ENCODE data around the gene GBX2. TPM values are rescaled to one million over a fixed set of nuclear protein-coding genes. Genes with fewer than 3 reads are reported as not detected.

GBX2 gene
- total and polyA plus RNA-seq, 2 donors (not counting 1 experiment from before 2014, with no cell fraction given): not detected

GRCh38 chr2:236215196-236215595 is 47.0 kb upstream of the GBX2 start:
- no peaks in the 10 kb centered on the region for H3K9me3 Mint-ChIP-seq (ENCODE audit: insufficient read depth)
- H3K4me3 Mint-ChIP-seq: no peak overlapping the region
- Histone ChIP-seq H3K4me1 (ENCODE audit: control insufficient read depth in 2 of 2, insufficient read depth in 2 of 2, low read length in 2 of 2) (no peaks in the 10 kb centered on the region), H4K20me1 (ENCODE audit: control insufficient read depth, insufficient read depth, low read length, poor library complexity, severe bottlenecking) (no peaks in the 10 kb centered on the region), H3K79me2 (ENCODE audit: control insufficient read depth, insufficient read depth, low read length) (no peaks in the 10 kb centered on the region), H3K4me3 (ENCODE audit: control extremely low read depth in 1 of 5, extremely low read depth in 1 of 5, insufficient read depth in 1 of 5, low read depth in 2 of 5, low read length in 4 of 5) (no peak overlapping the region), H3K36me3 (replicated peaks in 1 of 2; ENCODE audit: control extremely low read depth in 1 of 2, control insufficient read depth in 1 of 2, extremely low read depth in 1 of 2, insufficient read depth in 2 of 2, low read length in 1 of 2) (no peaks in the 10 kb centered on the region), H3K27me3 (replicated peaks in 1 of 4; ENCODE audit: control extremely low read depth in 1 of 4, control insufficient read depth in 3 of 4, insufficient read depth in 4 of 4, low read length in 3 of 4) (no peaks in the 10 kb centered on the region), H3K9me3 (ENCODE audit: control extremely low read depth in 1 of 3, control insufficient read depth in 2 of 3, insufficient read depth in 1 of 3, low read length in 2 of 3) (peaks cover 0 to 21% (median 0%) of the 10 kb centered on the region in 3 donors), H3K4me2 (replicated peaks; ENCODE audit: low read depth, low read length, poor library complexity, severe bottlenecking) (no peak overlapping the region), H3K27ac (ENCODE audit: low read length in 2 of 2) (no peak overlapping the region), H2AFZ (ENCODE audit: insufficient read depth, low read depth, low read length, poor library complexity, severe bottlenecking) (no peak overlapping the region), H3K9ac (ENCODE audit: low read length) (no peak overlapping the region)
- POLR2A ChIA-PET: no interaction called here
- intact Hi-C loops (cut with micrococcal nuclease): no loop called here
- H3K27me3 Mint-ChIP-seq: peaks cover 25% of the 10 kb centered on the region
- no peak overlapping the region for H3K27ac Mint-ChIP-seq
- no peak for DNase-seq
- 74% methylated on average over 6 of the region's 6 CpGs for WGBS (ENCODE audit: insufficient coverage)
- no peak for ATAC-seq (ENCODE audit: low read depth)
- no peak for TF ChIP-seq CTCF (IDR thresholded peaks at IDR 0.05)
- TF ChIP-seq EZH2 (IDR thresholded peaks at IDR 0.05; ENCODE audit: borderline replicate concordance, insufficient read depth, low read depth, low read length, poor library complexity, severe bottlenecking): no peak
- CTCF ChIA-PET: no interaction called here
- no peaks in the 10 kb centered on the region for H3K4me1 Mint-ChIP-seq

GRCh38 chr2:236214376-236214995 is 46.3 kb upstream of the GBX2 start:
- no peaks in the 10 kb centered on the region for H3K4me1 Mint-ChIP-seq
- Histone ChIP-seq H3K79me2 (ENCODE audit: control insufficient read depth, insufficient read depth, low read length) (no peaks in the 10 kb centered on the region), H3K9ac (ENCODE audit: low read length) (no peak overlapping the region), H4K20me1 (ENCODE audit: control insufficient read depth, insufficient read depth, low read length, poor library complexity, severe bottlenecking) (no peaks in the 10 kb centered on the region), H3K9me3 (ENCODE audit: control extremely low read depth in 1 of 3, control insufficient read depth in 2 of 3, insufficient read depth in 1 of 3, low read length in 2 of 3) (peaks cover 0 to 21% (median 0%) of the 10 kb centered on the region in 3 donors), H3K27me3 (replicated peaks in 1 of 4; ENCODE audit: control extremely low read depth in 1 of 4, control insufficient read depth in 3 of 4, insufficient read depth in 4 of 4, low read length in 3 of 4) (no peaks in the 10 kb centered on the region), H3K4me3 (ENCODE audit: control extremely low read depth in 1 of 5, extremely low read depth in 1 of 5, insufficient read depth in 1 of 5, low read depth in 2 of 5, low read length in 4 of 5) (no peak overlapping the region), H3K4me2 (replicated peaks; ENCODE audit: low read depth, low read length, poor library complexity, severe bottlenecking) (no peak overlapping the region), H3K4me1 (ENCODE audit: control insufficient read depth in 2 of 2, insufficient read depth in 2 of 2, low read length in 2 of 2) (no peaks in the 10 kb centered on the region), H2AFZ (ENCODE audit: insufficient read depth, low read depth, low read length, poor library complexity, severe bottlenecking) (no peak overlapping the region), H3K27ac (ENCODE audit: low read length in 2 of 2) (no peak overlapping the region), H3K36me3 (replicated peaks in 1 of 2; ENCODE audit: control extremely low read depth in 1 of 2, control insufficient read depth in 1 of 2, extremely low read depth in 1 of 2, insufficient read depth in 2 of 2, low read length in 1 of 2) (no peaks in the 10 kb centered on the region)
- ChIA-PET POLR2A (no interaction called here), CTCF (no interaction called here)
- H3K27me3 Mint-ChIP-seq: peaks cover 30% of the 10 kb centered on the region
- no peaks in the 10 kb centered on the region for H3K9me3 Mint-ChIP-seq (ENCODE audit: insufficient read depth)
- H3K27ac Mint-ChIP-seq: no peak overlapping the region
- no peak for ATAC-seq (ENCODE audit: low read depth)
- H3K4me3 Mint-ChIP-seq: no peak overlapping the region
- DNase-seq: no peak
- intact Hi-C loops (cut with micrococcal nuclease): no loop called here
- TF ChIP-seq CTCF (IDR thresholded peaks at IDR 0.05) (no peak), EZH2 (IDR thresholded peaks at IDR 0.05; ENCODE audit: borderline replicate concordance, insufficient read depth, low read depth, low read length, poor library complexity, severe bottlenecking) (no peak)
- 50% methylated on average over 90 of the region's 92 CpGs for WGBS (ENCODE audit: insufficient coverage)

Measured in B cell (primary cell).